Panc1 (cell line): ENCODE results near the gene SNX27. TPM values are rescaled to one million over a fixed set of nuclear protein-coding genes. Genes with fewer than 3 reads are reported as not detected.

Experiments used
- ATAC-seq: fragments of 200-7000 bp; cut with Tn5 transposase; 2 replicates; pipeline ENCODE4 v1.9.1; 2020; ENCODE audit warnings: mild to moderate bottlenecking, moderate library complexity
- BruUV-seq: library from RNA; stranded (reverse); fragments of 400-500 nt; replicated peaks from 2 replicates; lab custom pipeline; 2021; lab: Mats Ljungman, UMichigan
- CTCF ChIA-PET: fragments of 300-600 bp; sonication (Branson Sonifier 250); formaldehyde crosslinking; loops from one replicate; lab custom pipeline; 2022; ENCODE audit warnings: antibody characterized with exemption; lab: Charles Lee
- POLR2A ChIA-PET: fragments of 300-600 bp; sonication (Branson Sonifier 250); formaldehyde crosslinking; loops from one replicate; lab custom pipeline; 2022; ENCODE audit warnings: antibody characterized with exemption; lab: Charles Lee
- DNase-seq: peaks from one replicate; pipeline ENCODE4 v3.0.0-alpha.2; 2010; ENCODE audit warnings: low read depth, low spot score
- H3K27ac ChIP-seq: 2 replicates; pipeline ENCODE4 v1.5.1; 2011; ENCODE audit warnings: mild to moderate bottlenecking, low read length, inconsistent platforms
- H3K27me3 ChIP-seq: fragments of 200-500 bp; sonication (Bioruptor generic); 2 replicates; pipeline ENCODE4 v1.6.0; 2014; ENCODE audit warnings: low read length, inconsistent platforms; ENCODE audit not compliant: control insufficient read depth, insufficient read depth
- H3K36me3 ChIP-seq: fragments of 200-500 bp; sonication (Bioruptor generic); 2 replicates; pipeline ENCODE4 v1.5.1; 2014; ENCODE audit warnings: inconsistent platforms, mild to moderate bottlenecking, low read length, moderate library complexity; ENCODE audit not compliant: control insufficient read depth, insufficient read depth
- H3K4me1 ChIP-seq: 2 replicates; pipeline ENCODE4 v1.5.1; 2011; ENCODE audit warnings: inconsistent platforms, mild to moderate bottlenecking, low read length, moderate library complexity; ENCODE audit not compliant: control insufficient read depth, insufficient read depth
- H3K4me3 ChIP-seq, 2 experiments: 2 replicates each; pipeline ENCODE4 v1.5.1; 2011 to 2012; ENCODE audit warnings: low read depth in 2 of 2, low read length in 2 of 2, mild to moderate bottlenecking in 2 of 2, inconsistent platforms in 1 of 2, moderate library complexity in 1 of 2
- H3K9me3 ChIP-seq: fragments of 200-500 bp; sonication (Bioruptor generic); 2 replicates; pipeline ENCODE4 v1.5.1; 2014; ENCODE audit warnings: low read depth, mild to moderate bottlenecking, inconsistent platforms, low read length, moderate library complexity; ENCODE audit not compliant: control insufficient read depth, insufficient read depth
- POLR2AphosphoS5 ChIP-seq: IDR thresholded peaks from 2 replicates; pipeline ENCODE4 v1.6.1; 2012; ENCODE audit warnings: mild to moderate bottlenecking, low read depth, low read length, moderate library complexity
- SIN3A ChIP-seq: IDR thresholded peaks from 2 replicates; pipeline ENCODE4 v1.6.1; 2012; ENCODE audit warnings: low read depth, mild to moderate bottlenecking, low read length, moderate library complexity, borderline replicate concordance; ENCODE audit not compliant: insufficient read depth
- TCF7L2 ChIP-seq: IDR thresholded peaks from 2 replicates; pipeline ENCODE4 v1.6.1; 2011; ENCODE audit warnings: mild to moderate bottlenecking, low read depth, low read length, inconsistent platforms
- in situ Hi-C: cut with HindIII; loops from 2 replicates; pipeline ENCODE4 v1.10.0; 2016; ENCODE audit warnings: low sequenced_read_pairs, low pct_unique_long_range_greater_than_20kb
- intact Hi-C: fragments of 100-400 bp; cut with micrococcal nuclease; formaldehyde crosslinking; loops from one replicate; pipeline ENCODE4 v1.10.0; 2022; ENCODE audit not compliant: unreplicated experiment
- total RNA-seq: library from RNA; stranded (reverse); gene quantifications from one replicate; pipeline ENCODE4 v1.2.1, GENCODE V29; 2021; ENCODE audit not compliant: unreplicated experiment
- TF ChIP-seq, protein P1 (sequence below), 2 experiments: IDR thresholded peaks; 2 replicates each; pipeline ENCODE4 v1.6.1; 2011 to 2012; ENCODE audit warnings: low read depth in 2 of 2, control low read depth in 1 of 2, low read length in 1 of 2, mild to moderate bottlenecking in 1 of 2, moderate library complexity in 1 of 2; ENCODE audit not compliant: insufficient read depth in 1 of 2
- TF ChIP-seq, protein P2 (sequence below): fragments of 450-650 bp; IDR thresholded peaks from 2 replicates; pipeline ENCODE4 v1.5.1; 2017; ENCODE audit warnings: mild to moderate bottlenecking

SNX27 gene
- total RNA-seq, 1 experiment from 2014 or later, result 58.4 TPM

GRCh38 chr1:151710187-151710840 is 98.5 kb downstream of the SNX27 start:
- in situ Hi-C loops, result no loop called here
- BruUV-seq, result no TSS peak
- CTCF ChIA-PET, result interaction anchor here (0.5 kb wide), 1 partner anchor 178 kb away, joined by 3 read pairs; no protein-coding TSS in a partner anchor

DNA sequence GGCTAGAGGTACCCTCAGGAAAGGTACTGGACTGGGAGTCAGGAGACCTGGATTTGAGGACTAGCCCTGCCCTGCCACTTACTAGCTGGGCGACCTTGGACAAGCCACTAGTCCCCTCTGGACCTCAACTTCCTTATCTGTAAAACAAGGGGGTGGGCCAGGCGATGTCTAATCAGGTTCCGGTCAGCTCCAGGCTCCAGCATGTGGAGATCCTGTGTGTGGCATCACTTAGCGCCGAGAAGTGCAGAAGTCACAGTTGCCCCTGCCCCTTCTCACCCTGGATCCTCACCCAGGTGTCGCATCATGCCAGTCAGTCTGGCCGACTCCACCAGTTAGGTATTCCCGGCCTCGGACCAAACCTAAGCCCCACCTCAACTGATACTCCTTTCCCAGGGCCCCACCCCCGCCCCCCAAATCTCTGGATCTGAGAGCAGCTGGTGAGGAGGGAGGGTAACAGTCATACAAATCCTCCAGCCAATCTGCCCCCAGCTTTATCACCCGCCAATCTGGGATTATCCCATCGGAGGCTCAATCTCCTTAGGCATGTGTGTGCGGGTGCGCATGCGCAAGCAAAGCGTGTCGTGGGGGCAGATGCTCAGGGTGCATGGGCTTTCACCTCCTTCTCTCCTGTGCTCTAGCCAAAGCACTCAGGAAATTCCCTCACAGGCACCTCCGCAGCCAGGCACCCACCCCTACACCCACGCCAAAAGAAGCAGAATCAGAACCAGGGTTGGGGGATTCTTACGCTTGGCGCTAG is 99.4 kb downstream of the SNX27 start:
- Histone ChIP-seq H3K4me1 (no peaks in the 10 kb centered on the region), H3K27me3 (no peaks in the 10 kb centered on the region), H3K36me3 (no peaks in the 10 kb centered on the region), H3K27ac (no peak overlapping the region), H3K4me3 (no peak overlapping the region), H3K9me3 (no peaks in the 10 kb centered on the region)
- ChIA-PET CTCF (interaction anchor here (0.6 kb wide), 1 partner anchor 125 kb away, joined by 4 read pairs; no protein-coding TSS in a partner anchor), POLR2A (no interaction called here)
- ATAC-seq (no peak), DNase-seq (no peak)
- TF ChIP-seq, protein P1, sequence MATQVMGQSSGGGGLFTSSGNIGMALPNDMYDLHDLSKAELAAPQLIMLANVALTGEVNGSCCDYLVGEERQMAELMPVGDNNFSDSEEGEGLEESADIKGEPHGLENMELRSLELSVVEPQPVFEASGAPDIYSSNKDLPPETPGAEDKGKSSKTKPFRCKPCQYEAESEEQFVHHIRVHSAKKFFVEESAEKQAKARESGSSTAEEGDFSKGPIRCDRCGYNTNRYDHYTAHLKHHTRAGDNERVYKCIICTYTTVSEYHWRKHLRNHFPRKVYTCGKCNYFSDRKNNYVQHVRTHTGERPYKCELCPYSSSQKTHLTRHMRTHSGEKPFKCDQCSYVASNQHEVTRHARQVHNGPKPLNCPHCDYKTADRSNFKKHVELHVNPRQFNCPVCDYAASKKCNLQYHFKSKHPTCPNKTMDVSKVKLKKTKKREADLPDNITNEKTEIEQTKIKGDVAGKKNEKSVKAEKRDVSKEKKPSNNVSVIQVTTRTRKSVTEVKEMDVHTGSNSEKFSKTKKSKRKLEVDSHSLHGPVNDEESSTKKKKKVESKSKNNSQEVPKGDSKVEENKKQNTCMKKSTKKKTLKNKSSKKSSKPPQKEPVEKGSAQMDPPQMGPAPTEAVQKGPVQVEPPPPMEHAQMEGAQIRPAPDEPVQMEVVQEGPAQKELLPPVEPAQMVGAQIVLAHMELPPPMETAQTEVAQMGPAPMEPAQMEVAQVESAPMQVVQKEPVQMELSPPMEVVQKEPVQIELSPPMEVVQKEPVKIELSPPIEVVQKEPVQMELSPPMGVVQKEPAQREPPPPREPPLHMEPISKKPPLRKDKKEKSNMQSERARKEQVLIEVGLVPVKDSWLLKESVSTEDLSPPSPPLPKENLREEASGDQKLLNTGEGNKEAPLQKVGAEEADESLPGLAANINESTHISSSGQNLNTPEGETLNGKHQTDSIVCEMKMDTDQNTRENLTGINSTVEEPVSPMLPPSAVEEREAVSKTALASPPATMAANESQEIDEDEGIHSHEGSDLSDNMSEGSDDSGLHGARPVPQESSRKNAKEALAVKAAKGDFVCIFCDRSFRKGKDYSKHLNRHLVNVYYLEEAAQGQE (IDR thresholded peaks at IDR 0.05; ENCODE audit: insufficient read depth in 1 of 2, low read depth in 2 of 2, low read length in 1 of 2), result no peak
- TF ChIP-seq POLR2AphosphoS5 (no peak), SIN3A (no peak), TCF7L2 (no peak)
- TF ChIP-seq, protein P2, sequence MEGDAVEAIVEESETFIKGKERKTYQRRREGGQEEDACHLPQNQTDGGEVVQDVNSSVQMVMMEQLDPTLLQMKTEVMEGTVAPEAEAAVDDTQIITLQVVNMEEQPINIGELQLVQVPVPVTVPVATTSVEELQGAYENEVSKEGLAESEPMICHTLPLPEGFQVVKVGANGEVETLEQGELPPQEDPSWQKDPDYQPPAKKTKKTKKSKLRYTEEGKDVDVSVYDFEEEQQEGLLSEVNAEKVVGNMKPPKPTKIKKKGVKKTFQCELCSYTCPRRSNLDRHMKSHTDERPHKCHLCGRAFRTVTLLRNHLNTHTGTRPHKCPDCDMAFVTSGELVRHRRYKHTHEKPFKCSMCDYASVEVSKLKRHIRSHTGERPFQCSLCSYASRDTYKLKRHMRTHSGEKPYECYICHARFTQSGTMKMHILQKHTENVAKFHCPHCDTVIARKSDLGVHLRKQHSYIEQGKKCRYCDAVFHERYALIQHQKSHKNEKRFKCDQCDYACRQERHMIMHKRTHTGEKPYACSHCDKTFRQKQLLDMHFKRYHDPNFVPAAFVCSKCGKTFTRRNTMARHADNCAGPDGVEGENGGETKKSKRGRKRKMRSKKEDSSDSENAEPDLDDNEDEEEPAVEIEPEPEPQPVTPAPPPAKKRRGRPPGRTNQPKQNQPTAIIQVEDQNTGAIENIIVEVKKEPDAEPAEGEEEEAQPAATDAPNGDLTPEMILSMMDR, result no peak
- intact Hi-C loops (no loop called here), in situ Hi-C loops (no loop called here)
- BruUV-seq, result no TSS peak

More at GRCh38 chr1:151710187-151710840, 98.5 kb downstream of the SNX27 start:
- no peak for ATAC-seq
- no peak overlapping the region for H3K4me3 ChIP-seq
- H3K27ac ChIP-seq, result no peak overlapping the region
- no peaks in the 10 kb centered on the region for H3K27me3 ChIP-seq
- POLR2A ChIA-PET, result no interaction called here
- no peaks in the 10 kb centered on the region for H3K36me3 ChIP-seq
- intact Hi-C loops, result no loop called here
- TF ChIP-seq SIN3A (no peak), POLR2AphosphoS5 (no peak)
- H3K9me3 ChIP-seq, result no peaks in the 10 kb centered on the region
- DNase-seq, result no peak
- no peaks in the 10 kb centered on the region for H3K4me1 ChIP-seq
